HG03571 (cell line): ENCODE results near the gene SYT15.
"Not testable (repeated sequence)": the region's sequence is repeated elsewhere in the genome, so short reads cannot be mapped to it uniquely, and the experiment has no call there.

Experiments
- ATAC-seq: cut with Tn5 transposase; IDR thresholded peaks from one replicate; pipeline ENCODE4 v1.9.1; 2021; ENCODE audit not compliant: unreplicated experiment

SYT15 gene

DNA sequence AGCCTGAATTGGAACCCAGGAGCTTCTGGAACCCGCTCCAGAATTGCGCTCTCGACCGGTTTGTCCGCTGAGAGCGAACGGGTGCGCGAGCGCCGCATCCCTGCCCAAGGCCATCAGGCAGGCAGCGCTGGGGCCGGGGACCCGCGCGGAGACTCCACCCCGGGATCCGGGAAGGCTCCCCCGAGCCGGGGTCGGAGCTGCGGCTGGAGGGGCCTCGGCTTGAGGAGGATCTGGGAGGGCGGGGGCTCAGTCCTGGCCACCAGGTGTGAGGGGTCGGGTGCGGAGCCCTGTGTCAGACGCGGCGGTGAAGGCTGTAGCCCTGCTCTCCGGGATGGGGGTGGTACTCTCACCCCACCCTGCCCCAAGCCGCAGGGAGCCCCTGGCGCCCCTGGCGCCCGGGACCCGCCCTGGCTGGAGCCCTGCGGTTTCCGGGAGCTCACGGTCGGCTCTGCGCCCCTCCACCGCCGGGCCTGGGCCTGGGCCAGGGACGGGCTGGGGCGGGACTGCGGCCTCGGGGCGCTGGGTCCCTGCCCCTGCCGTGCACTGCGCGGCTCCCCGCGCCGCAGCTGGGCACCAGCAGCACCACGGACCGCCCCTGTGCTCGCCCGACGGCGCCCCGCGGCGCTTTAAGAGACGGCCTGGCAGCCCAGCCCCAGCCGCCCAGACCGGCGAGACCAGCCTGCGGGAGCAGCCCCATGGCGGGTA is at the start of gene SYT15:
SYT15 (plus strand) TSS at position 655 of the 705 bp plus-strand sequence; CDS start at position 696, 41 bp downstream.
- not testable (repeated sequence) for ATAC-seq

GRCh38 chr10:46529742-46530141 is 49.2 kb upstream of the SYT15 start:
- not testable (repeated sequence) for ATAC-seq

GRCh38 chr10:46530249-46531186 is 48.4 kb upstream of the SYT15 start:
- ATAC-seq: no peak

DNA sequence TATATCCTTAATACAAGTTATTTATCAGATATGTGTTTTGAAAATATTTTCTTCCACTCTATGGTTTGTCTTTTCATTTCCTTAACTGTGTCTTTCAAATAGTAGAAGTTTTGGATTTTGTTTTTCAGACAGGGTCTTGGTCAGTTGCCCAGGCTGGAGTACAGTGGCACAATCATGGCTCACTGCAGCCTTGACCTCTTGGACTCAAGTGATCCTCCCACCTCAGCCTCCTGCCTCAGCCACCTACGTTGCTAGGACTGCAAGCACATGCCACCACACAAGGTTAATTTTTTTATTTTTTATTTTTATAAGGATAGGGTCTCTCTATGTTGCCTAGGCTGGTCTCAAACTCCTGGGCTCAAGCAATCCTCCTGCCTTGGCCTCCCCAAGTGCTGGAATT is 46.7 kb upstream of the SYT15 start:
- not testable (repeated sequence) for ATAC-seq

DNA sequence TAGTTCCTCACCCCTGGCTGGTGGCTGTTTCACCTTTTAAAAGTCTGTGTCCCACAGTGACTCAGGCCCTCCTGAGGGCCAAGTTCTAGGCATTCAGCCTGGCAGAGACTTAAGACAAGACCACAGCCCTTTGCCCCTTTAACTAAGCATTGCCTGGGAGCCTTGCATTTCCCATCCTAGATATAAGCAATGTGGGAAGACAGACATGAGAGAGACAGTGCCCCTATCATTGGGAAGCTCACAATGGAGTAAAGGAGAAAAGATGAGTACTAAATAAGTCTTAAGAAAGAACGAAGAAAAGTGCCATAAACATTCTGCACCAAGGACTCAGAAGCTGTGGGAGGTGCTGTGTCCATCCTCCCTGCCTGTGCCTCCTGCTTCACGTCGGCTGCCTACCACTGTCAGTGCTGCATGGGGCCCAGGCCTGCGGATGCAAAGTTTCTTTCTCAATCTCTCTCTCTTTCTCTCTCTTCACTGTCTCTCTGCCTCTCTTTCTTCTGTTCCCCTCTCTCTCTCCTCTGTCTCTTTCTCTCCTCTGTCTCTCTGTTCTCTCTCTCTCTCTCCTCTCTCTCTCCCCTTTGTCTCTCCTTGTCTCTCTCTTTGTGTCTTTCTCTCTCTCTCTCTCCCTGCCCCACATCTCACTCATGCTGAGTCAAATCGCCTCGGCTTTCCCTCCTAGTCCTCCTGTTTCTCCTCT is 44.0 kb upstream of the SYT15 start:
- no peak for ATAC-seq

GRCh38 chr10:46536171-46536570 is 42.8 kb upstream of the SYT15 start:
- no peak for ATAC-seq

GRCh38 chr10:46536781-46537180 is 42.1 kb upstream of the SYT15 start:
- ATAC-seq: no peak

DNA sequence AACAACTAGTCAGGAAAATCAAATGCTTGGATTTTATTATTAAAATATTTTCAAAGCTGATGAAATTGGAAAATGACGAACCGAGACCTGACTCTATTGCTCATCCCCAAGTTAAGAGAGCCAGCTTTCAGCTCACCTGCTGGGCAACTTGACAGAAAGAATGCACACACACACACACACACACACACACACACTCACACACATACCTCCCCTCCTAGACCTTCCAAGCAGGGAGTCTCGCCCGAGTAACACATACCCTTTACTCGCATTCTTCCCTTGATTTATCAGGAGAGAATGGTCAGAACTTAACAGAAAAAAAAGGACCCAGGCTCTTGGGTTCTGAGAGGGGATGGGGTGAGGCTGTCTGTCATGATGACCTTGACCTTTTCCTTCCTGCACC is 41.6 kb upstream of the SYT15 start:
- ATAC-seq: no peak

DNA sequence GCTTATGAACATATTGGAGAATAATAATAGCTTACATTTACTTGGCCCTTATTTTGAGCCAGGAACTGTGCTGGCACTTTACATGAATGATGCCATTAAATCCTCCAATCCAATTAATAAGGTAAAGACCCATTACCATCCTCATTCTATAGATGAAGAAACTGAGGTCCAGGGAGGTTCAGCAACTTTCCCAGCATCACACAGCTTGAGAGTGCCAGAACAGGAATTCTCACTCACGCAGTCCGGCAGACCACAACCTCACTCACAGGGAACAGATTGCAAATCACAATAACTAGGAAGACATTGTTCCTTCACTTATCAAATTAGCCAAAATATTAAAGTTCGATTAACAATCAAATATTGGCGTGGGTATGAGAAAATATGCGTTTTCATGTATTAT is 40.8 kb upstream of the SYT15 start:
- no peak for ATAC-seq

DNA sequence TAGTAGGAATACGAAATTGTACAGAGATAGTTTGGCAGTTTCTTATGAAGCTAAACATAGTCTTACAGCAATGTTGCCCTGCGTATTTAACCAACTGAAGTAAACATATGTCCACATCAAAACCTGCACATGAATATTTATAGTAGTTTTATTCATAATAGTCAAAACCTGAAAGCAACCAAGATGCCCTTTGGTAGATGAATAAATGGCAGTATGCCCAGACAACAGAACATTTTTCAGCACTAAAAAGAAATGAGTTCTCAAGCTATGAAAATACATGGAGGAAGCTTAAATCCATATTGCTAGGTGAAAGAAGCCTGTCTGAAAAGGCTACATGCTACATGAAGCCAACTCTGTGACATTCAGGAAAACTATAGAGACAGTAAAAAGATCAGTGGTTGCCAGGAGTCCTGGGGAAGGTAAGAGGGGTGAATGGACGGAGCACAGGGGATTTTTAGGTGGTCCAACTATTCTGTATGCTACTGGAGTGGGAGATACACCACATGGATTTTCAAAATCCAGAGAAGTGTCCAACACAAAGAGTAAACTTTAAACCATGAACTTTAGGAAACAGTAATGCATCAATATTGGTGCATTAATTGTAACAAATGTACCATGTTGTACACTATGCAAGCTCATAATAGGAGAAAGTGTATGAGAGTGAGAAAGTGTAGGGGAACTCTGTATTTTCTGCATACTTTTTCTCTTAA is 40.1 kb upstream of the SYT15 start:
- no peak for ATAC-seq

DNA sequence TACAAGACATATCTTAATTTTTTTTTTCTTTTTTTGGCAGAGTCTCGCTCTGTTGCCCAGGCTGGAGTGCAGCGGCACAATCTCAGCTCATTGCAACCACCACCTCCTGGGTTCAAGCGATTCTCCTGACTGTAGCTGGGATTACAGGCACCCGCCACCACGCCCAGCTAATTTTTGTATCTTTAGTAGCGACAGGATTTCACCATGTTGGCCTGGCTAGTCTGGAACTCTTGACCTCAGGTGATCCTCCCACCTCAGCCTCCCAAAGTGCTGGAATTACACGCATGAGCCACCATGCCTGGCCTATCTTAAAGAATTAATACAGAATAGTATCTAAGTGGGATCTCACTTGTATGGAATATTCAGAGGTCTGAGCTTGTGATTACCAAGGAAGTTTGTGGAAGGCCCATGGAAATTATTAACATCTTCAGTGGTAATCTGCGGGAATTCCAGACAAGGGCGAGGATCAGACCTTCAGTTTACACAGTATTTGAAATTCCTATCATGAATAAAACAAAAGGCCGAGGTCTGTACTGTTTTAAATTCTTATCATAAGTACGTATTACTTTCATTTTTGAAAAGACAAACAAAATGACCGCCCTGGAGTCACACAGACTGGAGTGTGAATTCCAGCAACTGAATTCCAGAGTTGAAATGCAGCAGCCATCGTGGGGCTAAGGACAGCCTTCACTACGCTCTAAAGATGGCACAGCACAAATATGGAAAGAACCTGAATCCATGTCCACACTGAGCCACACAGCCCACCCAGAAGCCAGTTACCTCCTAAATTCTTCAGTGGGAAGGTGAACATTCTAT is 39.1 kb upstream of the SYT15 start:
- no peak for ATAC-seq

GRCh38 chr10:46540412-46541016 is 38.4 kb upstream of the SYT15 start:
- ATAC-seq: no peak

DNA sequence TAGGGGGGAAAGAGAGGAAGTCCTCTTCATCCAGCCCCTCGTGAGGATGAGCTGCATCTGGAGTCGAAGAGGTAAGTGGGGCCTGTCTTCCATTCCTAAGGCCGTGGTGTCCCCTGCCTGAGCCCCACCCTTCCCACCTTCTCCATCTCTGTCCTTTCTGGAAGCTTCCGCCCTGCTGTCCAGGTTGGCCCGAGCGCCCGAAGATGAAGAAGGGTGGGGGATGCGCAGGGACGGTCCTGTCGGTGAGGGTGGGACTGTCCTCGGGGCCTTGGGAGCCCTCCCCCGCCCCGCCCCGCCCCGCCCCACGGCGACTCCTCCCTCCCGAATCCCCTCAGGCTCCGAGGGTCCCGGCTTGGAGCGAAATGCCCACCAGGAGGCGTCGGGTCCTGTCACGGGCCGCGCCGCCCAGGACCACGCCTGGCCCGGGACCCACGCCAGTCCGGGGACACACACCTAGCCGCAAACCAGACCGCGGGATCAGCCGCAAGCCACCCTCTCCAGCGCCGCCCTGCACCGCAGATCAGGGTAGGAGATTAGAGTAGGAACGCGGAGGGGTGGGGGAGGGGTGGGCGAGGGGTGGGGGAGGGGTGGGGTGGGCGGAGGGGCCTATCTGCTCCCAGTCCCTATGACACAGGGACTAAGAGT is 37.8 kb upstream of the SYT15 start:
- no peak for ATAC-seq

GRCh38 chr10:46541735-46542566 is 37.0 kb upstream of the SYT15 start:
- ATAC-seq: no peak

DNA sequence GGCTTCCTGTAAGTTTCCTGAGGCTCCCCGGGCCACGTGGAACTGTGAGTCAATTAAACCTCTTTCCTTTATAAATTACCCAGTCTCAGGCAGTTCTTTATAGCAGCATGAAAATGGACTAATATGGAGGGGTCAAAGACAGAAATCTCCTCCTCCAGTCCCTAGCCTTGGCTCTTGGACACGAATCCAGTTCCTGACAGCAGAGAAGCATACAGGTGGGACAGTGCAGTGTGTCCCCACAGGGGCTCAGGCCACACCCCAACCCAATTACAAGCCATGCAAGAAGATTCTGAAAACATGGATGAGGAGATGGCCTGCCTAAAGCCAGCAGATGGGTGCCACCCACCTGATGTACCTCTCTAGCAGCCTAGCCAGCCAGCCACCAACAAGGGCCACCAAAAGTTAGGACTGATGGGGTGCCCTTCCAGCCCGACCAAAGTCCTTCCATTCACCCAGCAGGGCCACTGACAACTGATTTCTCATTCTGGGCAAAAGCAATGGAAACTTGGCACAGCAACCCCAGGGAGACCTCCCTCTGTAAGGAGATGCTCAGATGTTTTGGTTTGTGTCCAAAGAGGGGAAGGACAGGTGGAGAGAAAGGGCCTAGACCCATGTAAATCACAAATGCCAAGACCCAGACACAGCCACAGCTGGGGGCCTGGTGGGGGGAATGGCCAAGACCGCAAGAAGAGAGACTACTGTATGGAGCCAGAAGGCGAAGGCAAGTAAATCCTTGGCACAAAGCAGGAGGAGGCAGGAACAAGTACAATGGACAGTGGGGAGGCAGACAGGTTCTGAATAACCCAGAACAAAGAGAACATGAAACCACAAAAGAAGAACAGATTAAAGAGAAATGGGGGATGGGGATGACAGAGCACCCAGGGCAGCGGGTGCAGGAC is 36.1 kb upstream of the SYT15 start:
- no peak for ATAC-seq

GRCh38 chr10:46543466-46544377 is 35.2 kb upstream of the SYT15 start:
- ATAC-seq: no peak
